NCI-H2196 (cell line): ENCODE results near the gene TMEM132D.
A peak's percentile ranks its signal among the peaks of the same experiment; 100 is the strongest.

Experiments
- DNase-seq: peaks from one replicate; lab custom pipeline; 2025; ENCODE audit not compliant: unreplicated experiment; lab: John Stamatoyannopoulos, UW

Gene TMEM132D

DNA sequence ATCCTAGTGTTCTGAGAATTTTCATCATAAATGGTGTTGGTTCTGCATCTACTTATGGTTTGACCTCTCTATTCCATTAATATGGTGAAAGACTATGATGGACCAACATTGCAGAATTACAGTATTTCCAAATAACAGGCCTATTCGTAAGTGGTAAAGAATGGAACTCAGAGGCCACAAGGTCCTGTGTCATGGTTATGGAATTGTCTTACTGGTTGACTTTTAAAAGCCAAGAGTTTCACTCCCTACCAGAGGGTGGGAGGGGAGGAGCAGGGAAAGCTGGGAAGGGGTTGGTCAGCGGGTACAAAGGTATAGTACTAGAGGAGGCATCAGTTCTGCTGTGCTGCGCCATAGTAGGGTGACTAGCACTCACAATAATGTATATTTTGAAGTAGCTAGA lies 153.4 kb downstream of the TMEM132D start:
- DNase-seq, result no peak

DNA sequence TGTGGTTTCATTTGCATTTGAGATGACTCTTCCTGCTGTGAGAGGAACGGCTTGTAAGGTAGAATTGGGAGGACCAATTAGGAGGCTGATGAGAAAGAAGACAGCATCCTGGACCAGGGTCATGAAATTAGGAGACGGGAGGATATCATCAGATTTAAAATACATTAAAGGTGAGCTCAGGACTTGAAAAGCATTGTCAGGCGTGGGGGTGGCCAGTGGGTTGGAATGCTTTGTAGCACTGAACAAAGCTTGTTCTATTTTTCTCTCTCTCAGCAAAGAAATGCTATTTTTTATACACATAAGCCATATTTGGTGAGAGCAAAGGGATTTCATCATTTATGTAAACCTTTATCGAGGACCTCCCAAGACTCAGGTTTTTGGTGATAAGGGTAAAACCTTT lies 157.5 kb downstream of the TMEM132D start:
- DNase-seq, result no peak

DNA sequence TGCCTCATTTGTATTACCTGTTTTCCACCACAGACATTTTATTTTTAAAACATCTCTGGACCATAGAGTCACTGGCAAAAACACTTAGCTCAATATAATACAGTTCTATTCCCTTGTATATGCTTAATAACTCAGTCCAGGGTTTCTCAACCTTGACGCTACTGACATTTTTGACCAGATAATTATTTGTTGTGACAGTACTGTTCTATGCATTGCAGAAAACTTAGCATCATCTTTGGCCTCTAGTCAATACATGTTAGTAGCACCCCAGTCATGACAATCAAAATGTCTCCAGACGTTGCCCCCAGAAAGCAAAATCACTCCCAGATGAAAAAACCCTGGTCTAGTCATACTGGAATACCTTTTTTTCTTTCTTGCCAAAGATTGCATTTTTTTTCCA lies 174.7 kb downstream of the TMEM132D start:
- no peak for DNase-seq

DNA sequence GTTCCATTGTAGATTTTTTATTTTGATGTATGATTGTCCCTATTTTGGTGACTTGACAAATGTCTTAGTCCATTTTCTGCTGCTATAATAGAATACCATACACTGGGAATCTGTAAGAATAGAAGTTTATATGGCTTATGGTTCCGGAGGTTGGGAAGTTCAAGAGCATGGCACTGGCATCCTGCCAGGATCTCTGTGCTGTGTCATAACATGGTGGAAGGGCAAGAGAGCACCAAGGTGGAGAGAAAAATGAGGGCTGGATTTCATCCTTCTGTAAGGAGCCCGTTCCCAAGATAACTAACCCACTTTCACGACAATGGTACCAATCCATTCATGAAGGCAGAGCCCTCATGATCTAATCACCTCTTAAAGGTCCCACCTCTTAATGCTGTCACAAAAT lies 176.7 kb downstream of the TMEM132D start:
- no peak for DNase-seq

DNA sequence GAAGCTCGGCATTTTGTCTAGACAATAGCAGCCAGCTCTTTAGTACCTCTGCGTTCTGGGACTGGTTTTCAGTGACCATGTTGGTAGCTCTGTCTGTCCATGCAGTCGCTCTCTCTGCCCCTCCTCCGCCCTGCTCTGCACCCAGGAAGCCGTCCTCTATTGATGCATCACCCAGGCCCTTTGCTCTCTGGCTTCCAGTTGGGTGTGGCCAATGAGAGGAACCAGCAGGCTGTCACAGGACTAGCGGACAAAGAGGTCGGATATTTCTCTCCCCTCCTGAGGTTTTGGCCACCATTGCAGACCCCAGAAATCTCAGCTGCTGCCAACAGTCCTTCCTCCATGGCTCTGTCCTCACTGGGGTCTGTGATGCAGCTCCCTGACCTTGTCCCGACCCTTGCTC lies 180.6 kb downstream of the TMEM132D start:
- no peak for DNase-seq

DNA sequence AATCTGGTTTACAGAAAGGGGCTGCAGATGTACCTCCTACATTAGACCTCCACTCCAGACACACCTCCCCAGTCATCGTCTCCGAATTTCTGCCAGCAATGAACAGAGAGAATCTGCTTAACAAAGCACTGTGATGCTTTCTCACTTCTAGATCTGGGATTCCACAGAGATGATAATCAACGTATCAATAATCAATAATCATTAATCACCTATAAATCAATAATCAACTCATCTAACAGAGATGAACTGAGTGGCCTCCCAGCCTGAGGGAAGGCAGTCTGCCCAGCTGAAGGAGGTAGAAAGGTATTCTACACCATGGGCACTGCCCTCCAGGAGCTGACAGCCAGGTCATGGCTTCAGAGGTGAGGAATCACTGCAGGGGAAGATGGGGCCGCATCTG lies 183.2 kb downstream of the TMEM132D start:
- no peak for DNase-seq

DNA sequence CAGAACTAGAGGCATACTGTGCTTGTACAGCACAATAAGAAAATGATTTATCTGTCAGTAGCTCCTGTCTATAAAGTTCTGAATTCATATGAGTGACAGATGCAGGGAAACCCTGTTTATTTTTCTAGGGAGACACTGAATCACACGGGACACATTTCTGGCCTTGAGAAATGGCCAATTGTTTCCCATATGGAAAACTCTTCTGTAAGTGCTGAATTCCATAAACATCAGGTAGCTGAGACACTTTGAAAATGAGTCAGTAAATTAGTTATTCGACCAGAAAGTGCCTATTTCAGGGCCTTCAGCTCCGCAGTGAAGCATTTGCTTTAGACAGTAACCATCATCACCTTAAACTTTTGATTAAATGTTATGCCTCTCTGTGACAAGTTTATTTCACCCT lies 184.4 kb downstream of the TMEM132D start:
- DNase-seq, result no peak

DNA sequence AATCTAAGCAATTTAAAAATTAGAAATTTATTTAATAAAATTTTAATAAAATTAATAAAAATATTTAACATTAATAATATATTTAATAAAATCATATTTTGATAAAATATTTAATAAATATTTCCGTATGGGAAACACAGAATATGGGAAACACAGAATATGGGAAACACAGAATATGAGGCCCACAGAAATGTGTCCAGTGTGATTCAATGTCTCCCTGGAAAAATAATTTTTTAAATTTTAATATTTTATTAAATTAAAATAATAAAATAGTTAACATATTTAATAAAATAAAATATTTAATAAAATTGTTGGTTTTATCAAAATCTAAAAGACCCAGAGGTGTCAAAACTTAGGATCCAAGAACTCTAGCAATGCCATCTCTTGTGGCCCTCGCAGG lies 186.4 kb downstream of the TMEM132D start:
- no peak for DNase-seq

DNA sequence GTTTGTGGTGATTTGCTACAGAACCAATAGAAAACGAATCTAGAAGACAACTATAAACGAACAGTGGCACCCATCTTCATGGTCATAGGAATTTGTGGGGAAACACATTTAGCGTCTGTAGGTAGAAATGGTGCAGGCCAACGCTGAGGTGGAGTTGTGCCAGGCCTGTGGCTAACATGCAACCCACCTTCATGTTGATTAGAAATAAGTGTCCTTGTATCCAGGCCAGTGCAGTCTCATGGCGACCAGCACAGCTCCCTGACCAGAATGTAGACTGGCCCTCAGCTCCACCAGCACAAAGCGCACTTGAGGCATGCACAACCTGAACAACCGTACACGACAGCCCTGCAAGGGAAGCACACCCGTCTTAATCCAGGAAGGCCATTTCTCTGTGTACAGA lies 187.0 kb downstream of the TMEM132D start:
- no peak for DNase-seq

DNA sequence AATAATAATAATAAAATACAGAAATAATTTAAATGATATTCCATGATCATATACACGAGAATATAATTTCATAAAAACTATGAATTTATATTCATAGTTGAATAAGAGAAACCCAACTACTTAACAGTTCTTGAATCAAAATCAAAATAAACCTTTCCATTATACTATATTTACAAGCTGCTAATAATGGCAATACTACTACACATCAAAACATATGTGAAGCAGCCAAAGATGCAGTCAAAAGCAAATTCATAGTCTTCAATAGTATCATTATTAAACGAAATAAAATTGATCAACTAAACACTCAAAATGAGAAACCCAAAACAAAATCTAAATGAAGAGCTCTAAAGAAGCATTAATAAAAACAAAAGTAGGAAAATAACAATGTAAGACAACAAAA lies 197.1 kb downstream of the TMEM132D start:
- no peak for DNase-seq

DNA sequence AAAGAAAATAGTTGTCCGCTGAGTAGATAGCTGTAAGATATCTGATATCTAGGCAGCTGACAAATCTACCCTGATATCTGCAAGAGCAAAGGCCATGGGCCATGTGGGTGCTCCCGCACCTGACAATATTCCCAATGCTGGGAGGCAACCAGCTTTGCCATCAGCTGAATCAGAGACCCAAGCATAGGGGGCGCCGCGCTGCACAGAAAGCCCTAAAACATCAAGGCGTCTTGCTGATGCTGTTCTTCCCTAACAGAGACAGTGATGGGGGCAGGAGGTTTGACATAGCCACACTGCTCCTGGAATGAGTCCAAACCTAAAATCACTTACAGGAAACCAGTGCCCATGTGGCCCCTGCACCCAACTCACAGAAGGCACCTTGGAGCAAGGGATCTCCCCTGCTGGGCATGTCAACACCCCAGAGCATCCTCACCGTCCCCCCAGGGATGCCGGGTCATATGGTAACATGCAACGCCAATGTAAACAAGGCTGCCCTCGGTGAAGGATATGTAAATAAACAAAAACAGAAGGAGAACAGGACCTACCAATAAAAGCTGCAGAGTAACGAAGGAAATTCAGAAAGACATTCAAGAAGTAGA lies 199.5 kb downstream of the TMEM132D start:
- DNase-seq, result peak; percentile 34

DNA sequence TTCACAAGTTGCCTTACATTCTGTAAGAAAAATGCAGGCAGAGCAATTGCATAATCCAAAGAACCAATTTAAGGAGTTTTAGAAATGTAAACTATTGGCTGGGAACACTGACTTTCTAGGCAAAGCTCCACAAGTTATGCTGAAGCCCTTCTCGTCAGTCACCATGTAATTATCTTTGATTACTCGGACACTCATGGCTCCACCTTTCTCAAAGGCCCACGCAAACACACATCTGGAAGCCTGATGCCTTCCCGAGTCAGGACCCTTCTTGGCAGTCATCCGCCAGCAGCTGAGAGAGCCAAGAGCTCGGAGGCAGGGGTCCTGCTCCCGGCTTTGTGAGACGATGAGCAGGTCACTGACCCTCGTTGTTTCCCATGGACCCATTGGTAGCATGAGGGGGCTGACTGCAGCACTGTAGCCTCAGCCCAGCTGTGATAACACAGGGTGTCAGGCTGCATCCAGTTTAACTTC lies 202.2 kb downstream of the TMEM132D start:
- no peak for DNase-seq

DNA sequence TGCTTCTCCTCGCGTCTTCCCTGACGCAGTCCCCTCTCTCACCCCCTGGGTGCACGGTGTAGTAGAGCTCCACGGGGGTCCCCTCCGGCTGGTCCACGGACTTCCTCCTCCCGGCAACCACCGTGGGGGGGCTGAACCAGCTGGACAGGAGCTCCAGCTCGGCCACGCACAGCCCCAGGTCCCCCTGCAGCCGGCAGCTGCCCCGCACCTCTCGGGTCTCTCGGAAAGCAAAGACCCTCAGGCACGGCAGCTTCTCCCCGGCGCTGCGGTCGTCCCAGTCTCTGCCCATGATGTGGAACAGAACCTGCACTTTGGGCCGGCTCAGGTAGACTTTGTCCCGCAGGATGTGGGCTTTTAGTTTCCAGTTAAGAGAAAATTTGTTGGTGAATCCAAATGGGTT lies 203.8 kb downstream of the TMEM132D start:
- no peak for DNase-seq

DNA sequence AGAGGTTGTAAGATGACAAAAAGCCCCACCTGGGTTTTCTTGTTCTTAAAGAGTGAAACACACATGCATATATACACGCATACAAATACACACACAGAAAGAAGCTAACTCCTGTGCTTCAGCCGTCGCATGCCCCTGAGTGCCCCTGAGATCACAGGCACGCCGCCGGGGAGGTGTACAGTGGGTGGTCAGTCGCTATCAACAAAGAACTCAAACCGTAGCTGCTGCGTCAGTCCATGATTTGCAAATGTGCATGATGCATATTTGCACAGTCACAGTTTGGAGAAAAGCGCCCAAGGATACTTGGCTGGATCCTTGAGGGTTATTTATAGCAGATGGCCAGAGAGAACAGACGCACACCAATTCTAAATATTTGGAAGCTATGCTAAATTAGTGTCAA lies 206.9 kb downstream of the TMEM132D start:
- no peak for DNase-seq

DNA sequence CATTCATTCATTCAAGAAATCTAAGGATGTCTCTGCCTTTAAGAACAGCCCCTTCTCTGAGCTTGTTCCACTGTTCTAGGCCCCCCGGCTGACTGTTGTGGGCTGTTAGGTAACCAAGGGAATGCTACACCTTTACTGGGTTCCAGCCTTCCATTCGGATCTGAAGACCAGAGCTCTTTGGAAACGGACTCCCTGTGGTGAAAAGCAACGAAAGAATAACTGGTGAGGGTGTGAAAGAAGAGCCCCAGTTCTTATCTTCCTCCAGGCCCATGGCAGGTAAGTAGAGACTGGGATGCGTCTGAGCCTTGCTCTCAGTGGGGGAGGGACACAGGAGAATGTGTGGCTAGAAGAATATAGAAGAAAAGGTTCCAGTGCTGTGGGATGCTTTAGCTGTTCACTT lies 207.4 kb downstream of the TMEM132D start:
- no peak for DNase-seq

DNA sequence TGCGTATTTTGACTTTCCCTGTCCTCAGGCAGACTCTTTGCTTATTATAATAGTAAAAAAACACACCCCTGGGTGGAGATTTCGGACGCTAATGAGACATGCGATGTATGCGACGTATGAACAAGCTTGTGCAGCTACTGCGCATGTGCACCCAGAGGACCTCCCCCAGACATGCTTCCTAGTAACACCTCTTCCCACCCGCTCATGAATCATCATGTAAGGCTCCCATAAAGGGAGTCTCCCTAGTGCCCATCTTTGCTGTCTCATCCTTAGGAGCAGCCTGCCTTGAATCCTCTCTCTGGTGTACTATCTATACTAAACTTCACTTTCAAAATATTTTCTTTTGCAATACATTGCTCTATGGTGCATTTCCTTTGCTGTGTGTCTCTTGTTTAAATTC lies 210.1 kb downstream of the TMEM132D start:
- no peak for DNase-seq

DNA sequence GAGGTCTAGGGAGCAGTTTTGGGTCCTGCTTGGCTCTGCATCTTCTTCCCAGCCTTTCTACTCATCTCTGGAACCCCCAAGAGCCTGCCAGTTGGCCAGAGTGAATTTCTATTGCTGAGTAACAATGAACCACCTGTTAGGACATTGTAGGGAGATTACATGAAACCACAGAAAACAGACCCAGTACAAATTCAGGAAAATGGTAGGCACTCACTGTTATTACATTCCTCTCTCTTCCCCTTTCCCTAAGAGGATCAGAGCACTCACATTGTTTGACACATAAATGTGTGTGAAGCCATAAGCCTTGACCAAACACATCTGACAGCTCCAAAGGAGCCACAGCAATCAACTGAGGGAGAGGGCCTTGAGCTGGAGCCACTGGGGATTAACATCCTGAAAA lies 216.1 kb downstream of the TMEM132D start:
- no peak for DNase-seq

DNA sequence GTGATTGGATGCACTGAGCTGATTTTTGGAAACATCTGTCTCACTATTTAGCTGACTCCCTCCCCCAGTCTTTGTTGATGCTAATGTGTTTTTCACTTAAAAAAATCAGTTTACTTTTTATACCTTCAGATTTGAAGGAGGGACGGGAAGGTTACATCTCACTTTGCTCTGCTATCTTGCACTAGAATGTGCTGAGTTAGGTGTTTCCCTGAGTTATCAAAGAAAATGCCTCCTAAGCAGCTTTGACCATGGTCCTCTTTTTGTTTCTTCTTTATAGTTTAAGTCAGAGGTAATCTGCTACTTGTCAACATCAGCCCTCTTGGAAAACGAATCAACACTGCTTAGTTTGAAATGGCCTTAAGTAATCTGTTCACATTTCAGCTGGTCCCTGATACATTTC lies 222.0 kb downstream of the TMEM132D start:
- DNase-seq, result no peak

DNA sequence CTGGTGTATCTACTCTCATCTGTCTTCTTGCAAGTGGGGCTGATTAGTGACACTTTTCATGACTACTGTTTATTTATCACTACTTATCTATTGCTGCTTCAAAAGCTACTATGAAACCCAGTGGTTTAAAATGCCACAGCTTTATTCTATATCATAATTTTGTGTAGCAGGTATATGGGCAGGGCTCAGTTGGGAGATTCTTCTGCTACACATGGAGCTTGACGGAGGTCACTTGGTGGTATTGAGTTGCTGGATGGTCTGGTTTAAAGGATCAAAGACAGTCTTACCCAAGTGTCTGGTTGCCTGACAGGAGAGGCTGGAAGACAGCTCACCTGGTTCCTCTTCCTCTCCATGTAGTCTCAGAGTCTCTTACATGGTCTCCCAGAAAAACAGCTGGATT lies 222.7 kb downstream of the TMEM132D start:
- DNase-seq, result no peak

DNA sequence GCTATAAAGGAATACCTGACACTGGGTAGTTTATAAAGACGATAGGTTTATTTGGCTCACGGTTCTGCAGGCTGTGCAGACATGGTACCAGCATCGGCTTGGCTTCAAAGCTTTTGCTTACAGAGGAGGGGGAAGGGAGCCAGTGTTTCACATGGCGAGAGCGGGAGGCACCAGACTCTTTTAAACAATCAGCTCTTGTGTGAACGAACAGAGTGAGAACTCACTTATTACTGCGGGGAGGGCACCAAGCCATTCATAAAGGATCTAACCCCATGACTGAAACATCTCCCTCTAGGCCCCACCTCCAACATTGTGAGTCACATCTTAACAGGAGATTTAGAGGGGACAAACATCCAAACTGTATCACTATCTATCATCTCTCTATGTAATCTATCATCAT lies 227.4 kb downstream of the TMEM132D start:
- no peak for DNase-seq

DNA sequence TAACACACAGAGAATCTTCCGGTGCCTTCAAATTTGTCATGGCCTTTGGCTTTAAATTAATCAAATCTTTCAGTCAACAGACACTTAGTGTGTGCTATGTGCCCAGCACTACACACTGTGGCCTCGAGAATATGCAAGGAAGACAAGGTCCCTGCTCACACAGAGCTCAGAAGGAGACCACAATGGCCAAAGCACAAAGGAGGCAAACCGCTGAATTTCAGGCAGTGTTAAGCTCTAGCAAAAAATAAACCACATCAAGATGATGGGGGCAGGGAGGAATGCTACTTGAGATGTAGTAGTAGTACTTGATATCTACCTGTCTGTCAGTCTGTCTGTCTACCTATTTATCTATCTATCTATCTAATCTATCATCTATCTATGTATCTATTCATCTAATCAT lies 227.9 kb downstream of the TMEM132D start:
- no peak for DNase-seq

DNA sequence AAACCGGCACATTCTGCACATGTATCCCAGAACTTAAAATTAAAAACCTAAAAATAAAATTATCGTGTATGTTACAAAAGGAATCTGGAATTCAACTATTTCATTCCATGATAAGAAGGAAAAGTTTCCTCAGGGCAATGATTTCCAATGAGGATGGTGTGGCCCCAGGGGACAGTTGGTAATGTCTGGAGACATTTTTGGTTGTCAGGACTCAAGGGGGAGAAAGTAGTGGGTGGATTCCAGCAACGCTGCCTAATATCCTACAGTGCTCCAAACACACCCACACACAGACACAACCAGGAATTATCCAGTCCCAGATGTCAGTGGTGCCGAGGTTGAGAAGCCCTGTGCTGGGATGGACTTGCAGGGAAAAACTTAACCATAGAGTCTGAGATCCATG lies 228.3 kb downstream of the TMEM132D start:
- no peak for DNase-seq

DNA sequence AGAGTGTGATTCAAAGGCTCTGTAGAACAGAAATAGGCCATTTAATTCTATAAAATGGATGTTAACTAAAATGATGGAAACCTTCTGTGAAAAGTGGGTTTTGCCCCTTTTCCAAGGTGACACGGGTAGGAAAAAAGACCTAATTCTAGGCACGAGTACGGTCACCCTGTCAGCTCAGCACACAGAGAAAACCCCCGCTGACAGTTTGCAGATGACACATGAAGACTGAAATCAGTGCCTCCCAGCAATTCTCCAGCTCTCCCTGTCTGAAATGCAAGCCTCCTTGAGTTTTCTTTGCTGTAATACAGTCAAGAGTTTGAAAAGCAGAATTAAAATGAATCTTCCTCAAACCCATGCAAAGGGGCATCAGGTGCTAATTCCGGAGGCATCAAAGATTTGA lies 230.0 kb downstream of the TMEM132D start:
- DNase-seq, result no peak

DNA sequence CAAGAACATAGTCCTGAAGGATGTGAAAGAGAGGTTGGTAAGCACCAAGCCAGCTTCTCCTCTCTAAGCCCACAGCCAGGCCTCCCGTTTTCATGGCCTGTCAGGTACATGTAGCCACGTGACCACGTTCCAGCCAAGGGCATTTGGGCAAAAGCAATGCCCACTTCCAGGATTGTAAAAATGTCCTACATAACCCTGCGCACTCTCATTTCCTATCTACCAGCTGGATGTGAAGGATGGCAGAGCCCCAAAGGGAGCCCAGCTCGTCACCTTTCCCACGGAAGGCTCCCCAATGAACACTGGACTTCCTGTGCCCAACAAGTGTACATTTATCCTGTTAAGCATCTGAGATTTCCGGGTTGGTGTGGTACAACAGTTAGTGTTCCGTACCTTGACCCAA lies 231.7 kb downstream of the TMEM132D start:
- no peak for DNase-seq
